HG03095 (cell line): ENCODE results near the gene GCDH.
A peak's percentile ranks its signal among the peaks of the same experiment; 100 is the strongest.

Experiments used
- ATAC-seq: cut with Tn5 transposase; IDR thresholded peaks from one replicate; pipeline ENCODE4 v1.9.1; 2021; ENCODE audit warnings: moderate library complexity; ENCODE audit not compliant: unreplicated experiment

The GCDH gene

DNA sequence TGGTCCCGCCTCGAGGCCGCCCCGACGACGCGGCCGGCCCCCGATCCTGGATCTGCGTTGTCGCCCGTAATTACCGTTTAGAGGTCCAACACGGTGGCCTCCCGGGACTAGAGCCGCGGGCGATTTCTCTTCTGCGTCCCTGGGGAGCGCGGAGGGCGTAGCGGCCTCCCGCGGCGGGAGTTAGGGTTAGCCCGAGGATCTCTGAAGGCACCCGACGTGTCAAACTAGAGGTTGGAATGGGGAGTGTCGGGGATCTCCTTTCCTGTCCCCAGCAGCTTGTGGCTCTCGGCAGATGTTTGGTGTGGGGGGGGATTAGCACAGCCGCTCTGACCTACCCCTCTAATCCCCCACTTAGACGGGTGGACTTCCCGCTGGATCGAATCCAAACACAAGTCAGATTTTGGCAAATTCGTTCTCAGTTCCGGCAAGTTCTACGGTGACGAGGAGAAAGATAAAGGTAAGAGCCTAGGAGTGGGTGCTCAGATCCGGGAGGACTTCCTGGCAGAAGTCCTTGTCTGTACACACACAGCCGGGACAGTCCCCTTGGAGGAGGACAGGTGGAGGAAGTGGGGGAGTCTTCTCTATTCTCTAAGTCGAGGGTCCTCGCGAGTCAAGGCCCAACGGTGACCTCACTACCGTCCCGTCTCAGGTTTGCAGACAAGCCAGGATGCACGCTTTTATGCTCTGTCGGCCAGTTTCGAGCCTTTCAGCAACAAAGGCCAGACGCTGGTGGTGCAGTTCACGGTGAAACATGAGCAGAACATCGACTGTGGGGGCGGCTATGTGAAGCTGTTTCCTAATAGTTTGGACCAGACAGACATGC, 48.0 kb downstream of the GCDH start:
- no peak for ATAC-seq

DNA sequence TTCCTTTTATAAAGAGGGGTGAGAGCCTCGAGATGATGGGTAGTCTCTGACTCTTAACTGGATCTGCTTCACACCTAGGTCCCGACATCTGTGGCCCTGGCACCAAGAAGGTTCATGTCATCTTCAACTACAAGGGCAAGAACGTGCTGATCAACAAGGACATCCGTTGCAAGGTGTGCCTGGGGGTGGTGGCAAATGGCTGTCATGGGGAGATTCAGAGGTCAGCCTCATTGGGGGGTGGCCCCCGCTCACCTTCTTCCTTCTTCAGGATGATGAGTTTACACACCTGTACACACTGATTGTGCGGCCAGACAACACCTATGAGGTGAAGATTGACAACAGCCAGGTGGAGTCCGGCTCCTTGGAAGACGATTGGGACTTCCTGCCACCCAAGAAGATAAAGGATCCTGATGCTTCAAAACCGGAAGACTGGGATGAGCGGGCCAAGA, 49.0 kb downstream of the GCDH start:
- no peak for ATAC-seq

DNA sequence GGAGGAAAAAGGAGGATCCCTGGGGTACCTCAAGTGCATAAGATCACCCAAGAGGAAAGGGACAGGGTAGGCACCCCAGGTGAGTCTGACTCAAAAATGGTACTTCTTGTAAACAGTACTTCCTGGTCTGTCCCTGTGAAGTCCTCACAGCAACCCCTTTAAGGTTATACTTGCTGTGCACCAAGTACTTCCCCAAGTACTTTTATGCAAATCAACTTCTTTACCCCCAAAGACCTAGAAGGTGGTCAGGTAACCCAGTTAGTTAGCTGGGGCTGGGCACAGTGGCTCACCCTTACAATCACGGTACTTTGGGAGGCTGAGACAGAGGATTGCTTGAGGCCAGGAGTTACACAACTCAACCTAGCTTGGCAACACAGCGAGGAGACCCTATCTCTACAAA, 49.9 kb downstream of the GCDH start:
- no peak for ATAC-seq

DNA sequence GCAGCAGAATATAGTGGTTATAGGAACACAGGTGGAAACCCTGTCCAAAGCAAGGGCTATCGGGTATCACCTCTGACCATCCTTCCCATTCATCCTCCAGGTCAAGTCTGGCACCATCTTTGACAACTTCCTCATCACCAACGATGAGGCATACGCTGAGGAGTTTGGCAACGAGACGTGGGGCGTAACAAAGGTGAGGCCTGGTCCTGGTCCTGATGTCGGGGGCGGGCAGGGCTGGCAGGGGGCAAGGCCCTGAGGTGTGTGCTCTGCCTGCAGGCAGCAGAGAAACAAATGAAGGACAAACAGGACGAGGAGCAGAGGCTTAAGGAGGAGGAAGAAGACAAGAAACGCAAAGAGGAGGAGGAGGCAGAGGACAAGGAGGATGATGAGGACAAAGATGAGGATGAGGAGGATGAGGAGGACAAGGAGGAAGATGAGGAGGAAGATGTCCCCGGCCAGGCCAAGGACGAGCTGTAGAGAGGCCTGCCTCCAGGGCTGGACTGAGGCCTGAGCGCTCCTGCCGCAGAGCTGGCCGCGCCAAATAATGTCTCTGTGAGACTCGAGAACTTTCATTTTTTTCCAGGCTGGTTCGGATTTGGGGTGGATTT, 52.6 kb downstream of the GCDH start:
- no peak for ATAC-seq

DNA sequence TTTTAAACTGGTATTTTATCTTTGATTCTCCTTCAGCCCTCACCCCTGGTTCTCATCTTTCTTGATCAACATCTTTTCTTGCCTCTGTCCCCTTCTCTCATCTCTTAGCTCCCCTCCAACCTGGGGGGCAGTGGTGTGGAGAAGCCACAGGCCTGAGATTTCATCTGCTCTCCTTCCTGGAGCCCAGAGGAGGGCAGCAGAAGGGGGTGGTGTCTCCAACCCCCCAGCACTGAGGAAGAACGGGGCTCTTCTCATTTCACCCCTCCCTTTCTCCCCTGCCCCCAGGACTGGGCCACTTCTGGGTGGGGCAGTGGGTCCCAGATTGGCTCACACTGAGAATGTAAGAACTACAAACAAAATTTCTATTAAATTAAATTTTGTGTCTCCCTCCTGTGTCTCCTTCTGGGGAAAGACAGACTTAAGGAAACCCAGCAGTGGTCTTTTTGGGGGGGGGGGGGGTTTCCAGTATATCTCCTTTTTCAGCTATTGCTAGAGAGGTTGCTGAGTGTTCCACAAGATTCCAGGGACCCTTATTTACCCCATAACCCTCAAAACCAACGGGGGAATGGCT, 53.2 kb downstream of the GCDH start:
- ATAC-seq: no peak

DNA sequence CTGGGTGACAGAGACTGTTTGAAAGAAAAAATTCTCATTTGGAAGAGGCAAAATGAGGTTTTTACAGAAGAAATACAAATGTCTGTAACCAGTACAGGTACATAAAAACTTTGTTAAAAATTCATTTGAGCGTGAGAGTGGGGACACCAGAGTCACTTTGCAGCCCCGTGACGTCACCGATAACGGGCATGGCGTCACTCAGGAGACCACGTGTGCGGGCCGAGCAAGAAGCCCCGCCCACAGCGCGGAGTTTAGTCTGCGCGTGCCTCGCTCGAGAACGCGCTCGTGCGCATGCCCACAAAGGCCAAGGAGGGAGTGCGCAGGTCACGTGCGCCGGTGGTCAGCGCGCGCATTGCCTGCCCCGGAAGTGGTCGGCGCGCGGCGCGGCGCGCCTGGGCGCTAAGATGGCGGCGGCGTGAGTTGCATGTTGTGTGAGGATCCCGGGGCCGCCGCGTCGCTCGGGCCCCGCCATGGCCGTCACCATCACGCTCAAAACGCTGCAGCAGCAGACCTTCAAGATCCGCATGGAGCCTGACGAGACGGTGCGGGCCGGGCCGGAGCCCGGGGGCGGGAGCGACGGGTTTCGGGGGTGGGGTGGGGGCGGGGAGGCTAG, 54.6 kb downstream of the GCDH start, which contains the start of gene RAD23A:
Gene RAD23A (plus strand): TSS at position 384 of the 613 bp plus-strand sequence. CDS start 87 bp downstream, at position 471.
- ATAC-seq: peak; percentile 59

DNA sequence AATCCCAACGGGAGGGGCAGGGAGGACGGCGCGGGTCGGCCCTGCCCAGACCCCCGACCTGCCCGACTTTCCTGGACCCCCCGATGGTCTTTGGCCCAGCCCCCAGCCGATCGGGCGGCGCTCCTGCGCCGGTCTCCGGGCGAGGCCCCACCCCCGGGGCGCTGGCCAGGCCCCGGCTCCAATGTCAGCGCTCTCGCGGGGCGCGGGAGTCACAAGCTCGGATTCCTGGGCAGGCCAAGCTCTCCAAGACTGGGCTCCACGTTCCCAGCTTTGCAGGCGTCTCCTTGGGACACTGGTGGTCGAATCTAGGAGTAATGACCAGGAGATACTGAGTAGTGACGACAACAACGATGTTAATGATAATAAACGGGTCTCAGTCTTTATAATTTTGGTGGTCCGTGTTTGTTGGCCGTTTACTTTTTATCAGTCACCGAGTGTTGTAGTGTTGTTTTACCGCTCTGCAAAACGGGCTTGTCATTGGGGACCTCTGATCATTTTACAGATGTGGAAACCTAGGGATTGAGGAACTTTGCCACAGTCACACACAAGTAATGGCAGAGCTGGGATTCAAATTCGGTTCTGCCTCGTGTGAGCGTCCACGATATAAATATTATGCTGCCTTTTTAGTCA, 55.2 kb downstream of the GCDH start:
- peak; percentile 23 for ATAC-seq

DNA sequence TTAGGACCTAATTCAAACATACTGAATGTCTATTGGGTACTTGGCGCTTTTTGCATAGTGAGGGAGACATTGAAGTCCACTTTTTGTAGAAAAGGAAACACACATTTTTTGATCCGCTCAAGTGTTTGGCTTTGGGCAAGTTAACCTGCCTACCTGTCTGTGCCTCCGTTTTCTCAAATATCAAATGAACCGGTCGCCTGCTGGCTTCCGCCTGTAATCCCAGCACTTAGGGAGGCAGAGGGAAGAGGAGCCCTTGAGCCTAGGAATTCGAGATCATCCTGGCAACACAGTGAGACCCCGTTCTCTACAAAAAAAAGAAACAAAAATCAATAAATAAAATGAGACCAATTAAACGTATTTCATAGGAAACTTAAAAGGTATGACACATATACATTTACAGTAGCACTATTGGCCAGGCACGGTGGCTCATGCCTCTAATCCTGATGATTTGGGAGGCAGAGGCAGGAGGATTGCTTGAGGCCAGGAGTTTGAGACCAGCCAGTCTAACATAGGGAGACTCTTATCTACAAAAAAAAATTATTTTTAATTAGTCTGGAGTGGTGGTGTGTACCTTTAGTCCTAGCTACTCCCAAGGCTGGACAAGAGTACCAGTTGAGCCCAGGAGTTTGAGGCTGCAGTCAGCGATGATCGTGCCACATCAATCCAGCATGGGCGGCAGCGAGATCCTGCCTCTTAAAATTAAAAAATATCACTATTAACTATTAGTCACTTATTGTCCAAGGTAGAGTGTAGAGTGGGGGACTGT, 56.0 kb downstream of the GCDH start:
- ATAC-seq: no peak

DNA sequence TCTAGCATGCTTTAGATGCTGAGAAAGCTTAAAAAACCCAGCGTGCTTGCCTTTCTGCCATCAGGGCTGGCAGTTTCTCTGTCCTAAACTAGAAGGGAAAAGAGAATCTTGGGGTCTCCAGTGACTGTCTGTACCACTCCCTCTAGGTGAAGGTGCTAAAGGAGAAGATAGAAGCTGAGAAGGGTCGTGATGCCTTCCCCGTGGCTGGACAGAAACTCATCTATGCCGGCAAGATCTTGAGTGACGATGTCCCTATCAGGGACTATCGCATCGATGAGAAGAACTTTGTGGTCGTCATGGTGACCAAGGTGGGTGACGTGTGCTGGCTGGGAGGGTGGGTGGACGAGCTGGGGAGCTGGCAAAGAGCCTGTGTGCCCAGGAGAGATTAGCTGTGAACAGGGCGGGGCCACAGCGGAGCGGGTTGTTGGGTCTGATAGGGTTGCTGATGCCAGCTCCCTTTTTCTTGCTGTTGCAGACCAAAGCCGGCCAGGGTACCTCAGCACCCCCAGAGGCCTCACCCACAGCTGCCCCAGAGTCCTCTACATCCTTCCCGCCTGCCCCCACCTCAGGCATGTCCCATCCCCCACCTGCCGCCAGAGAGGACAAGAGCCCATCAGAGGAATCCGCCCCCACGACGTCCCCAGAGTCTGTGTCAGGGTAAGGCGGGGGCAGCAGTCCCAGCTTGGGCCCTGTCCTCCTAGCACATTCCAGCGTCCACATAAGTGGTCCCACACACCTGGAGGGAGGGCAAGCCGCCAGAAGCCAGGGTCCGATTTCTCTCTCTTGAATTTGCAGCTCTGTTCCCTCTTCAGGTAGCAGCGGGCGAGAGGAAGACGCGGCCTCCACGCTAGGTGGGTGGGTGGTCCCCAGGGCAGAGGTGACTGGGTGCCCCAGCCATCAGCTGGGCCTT, 57.0 kb downstream of the GCDH start:
- no peak for ATAC-seq

DNA sequence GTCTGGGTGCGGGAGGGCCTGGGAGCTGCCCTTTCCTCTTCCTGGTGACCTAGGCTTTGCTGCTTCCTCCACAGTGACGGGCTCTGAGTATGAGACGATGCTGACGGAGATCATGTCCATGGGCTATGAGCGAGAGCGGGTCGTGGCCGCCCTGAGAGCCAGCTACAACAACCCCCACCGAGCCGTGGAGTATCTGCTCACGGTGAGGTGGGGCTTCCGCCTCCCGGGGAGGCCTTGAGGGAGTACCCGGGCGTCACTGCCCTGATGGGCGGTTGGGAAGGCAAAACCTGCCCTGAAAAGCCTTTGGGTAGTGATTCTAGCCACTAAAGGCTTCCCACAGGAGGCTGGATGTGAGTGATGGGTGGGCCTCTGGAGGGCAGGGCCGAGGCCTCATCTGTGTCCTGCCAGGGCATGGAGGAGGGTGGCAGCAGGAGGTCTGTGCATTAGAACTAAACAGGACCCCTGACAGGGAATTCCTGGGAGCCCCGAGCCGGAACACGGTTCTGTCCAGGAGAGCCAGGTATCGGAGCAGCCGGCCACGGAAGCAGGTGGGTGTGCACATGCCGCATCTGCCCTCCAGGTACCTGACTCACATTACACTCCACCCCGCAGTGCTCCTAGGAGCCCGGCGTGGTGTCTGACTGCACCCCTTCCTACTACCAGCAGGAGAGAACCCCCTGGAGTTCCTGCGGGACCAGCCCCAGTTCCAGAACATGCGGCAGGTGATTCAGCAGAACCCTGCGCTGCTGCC, 57.8 kb downstream of the GCDH start:
- ATAC-seq: no peak
